ENCODE data around the gene ZNF714.

Gene ZNF714

GRCh38 chr19:21101521-21102242 lies 19.7 kb downstream of the ZNF714 start:
- no peaks in the 10 kb centered on the region for H3K27me3 ChIP-seq (ENCODE audit: control insufficient read depth, insufficient read depth, low read length)
- no peaks in the 10 kb centered on the region for H3K9me3 ChIP-seq (ENCODE audit: control insufficient read depth, insufficient read depth, low read length)
- H3K4me3 ChIP-seq (ENCODE audit: low read depth, low read length), result no peak overlapping the region
- peaks cover 89% of the 10 kb centered on the region for H3K36me3 ChIP-seq (ENCODE audit: control insufficient read depth, insufficient read depth, low read length)
- H3K4me1 ChIP-seq (ENCODE audit: control insufficient read depth, insufficient read depth, low read length), result no peaks in the 10 kb centered on the region
- H3K27ac ChIP-seq (ENCODE audit: low read depth, low read length), result no peak overlapping the region
- H3K9ac ChIP-seq (ENCODE audit: low read depth, low read length), result no peak overlapping the region

- Histone ChIP-seq H3K36me3 (ENCODE audit: control insufficient read depth, insufficient read depth, low read length) (peaks cover 62% of the 10 kb centered on the region), H3K4me3 (ENCODE audit: low read depth, low read length) (no peak overlapping the region), H3K4me1 (ENCODE audit: control insufficient read depth, insufficient read depth, low read length) (no peaks in the 10 kb centered on the region), H3K9me3 (ENCODE audit: control insufficient read depth, insufficient read depth, low read length) (no peaks in the 10 kb centered on the region), H3K9ac (ENCODE audit: low read depth, low read length) (no peak overlapping the region), H3K27ac (ENCODE audit: low read depth, low read length) (no peak overlapping the region), H3K27me3 (ENCODE audit: control insufficient read depth, insufficient read depth, low read length) (no peaks in the 10 kb centered on the region)
Observed at GRCh38 chr19:21109116-21109515, 27.1 kb downstream of the ZNF714 start.

- H3K9me3 ChIP-seq (ENCODE audit: control insufficient read depth, insufficient read depth, low read length), result no peaks in the 10 kb centered on the region; the same call in 1 of the 2 replicates
- H3K27ac ChIP-seq (ENCODE audit: low read depth, low read length), result no peak overlapping the region
- H3K36me3 ChIP-seq (ENCODE audit: control insufficient read depth, insufficient read depth, low read length), result peaks cover 60% of the 10 kb centered on the region
Observed at GRCh38 chr19:21110183-21110582, 28.2 kb downstream of the ZNF714 start.

GRCh38 chr19:21115430-21115829 lies 33.4 kb downstream of the ZNF714 start:
- Histone ChIP-seq H3K9me3 (ENCODE audit: control insufficient read depth, insufficient read depth, low read length) (no peaks in the 10 kb centered on the region; the same call in 1 of the 2 replicates), H3K4me3 (ENCODE audit: low read depth, low read length) (no peak overlapping the region)

More at GRCh38 chr19:21110183-21110582, 28.2 kb downstream of the ZNF714 start:
- no peaks in the 10 kb centered on the region for H3K4me1 ChIP-seq (ENCODE audit: control insufficient read depth, insufficient read depth, low read length)
- H3K27me3 ChIP-seq (ENCODE audit: control insufficient read depth, insufficient read depth, low read length), result no peaks in the 10 kb centered on the region
- no peak overlapping the region for H3K4me3 ChIP-seq (ENCODE audit: low read depth, low read length)
- no peak overlapping the region for H3K9ac ChIP-seq (ENCODE audit: low read depth, low read length)

DNA sequence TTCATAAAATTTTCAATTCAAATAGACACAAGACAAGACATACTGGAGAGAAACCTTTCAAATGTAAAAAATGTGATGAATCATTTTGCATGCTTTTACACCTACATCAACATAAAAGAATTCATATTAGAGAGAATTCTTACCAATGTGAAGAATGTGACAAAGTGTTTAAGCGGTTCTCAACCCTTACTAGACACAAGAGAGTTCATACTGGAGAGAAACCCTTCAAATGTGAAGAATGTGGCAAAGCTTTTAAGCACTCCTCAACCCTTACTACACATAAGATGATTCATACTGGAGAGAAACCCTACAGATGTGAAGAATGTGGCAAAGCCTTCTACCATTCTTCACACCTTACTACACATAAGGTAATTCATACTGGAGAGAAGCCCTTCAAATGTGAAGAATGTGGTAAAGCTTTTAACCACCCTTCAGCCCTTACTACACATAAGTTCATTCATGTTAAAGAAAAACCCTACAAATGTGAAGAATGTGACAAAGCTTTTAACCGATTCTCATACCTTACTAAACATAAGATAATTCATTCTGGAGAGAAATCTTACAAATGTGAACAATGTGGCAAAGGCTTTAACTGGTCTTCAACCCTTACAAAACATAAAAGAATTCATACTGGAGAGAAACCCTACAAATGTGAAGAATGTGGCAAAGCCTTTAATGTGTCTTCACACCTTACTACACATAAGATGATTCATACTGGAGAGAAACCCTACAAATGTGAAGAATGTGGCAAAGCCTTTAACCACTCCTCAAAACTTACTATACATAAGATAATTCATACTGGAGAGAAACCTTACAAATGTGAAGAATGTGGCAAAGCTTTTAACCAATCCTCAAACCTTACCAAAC lies 35.3 kb downstream of the ZNF714 start:
- H3K9me3 ChIP-seq (ENCODE audit: control insufficient read depth, insufficient read depth, low read length), result no peaks in the 10 kb centered on the region; the same call in 1 of the 2 replicates
- H3K9ac ChIP-seq (ENCODE audit: low read depth, low read length), result no peak overlapping the region
- H3K36me3 ChIP-seq (ENCODE audit: control insufficient read depth, insufficient read depth, low read length), result peaks cover 67% of the 10 kb centered on the region
- H3K4me1 ChIP-seq (ENCODE audit: control insufficient read depth, insufficient read depth, low read length), result no peaks in the 10 kb centered on the region
- no peaks in the 10 kb centered on the region for H3K27me3 ChIP-seq (ENCODE audit: control insufficient read depth, insufficient read depth, low read length)
- no peak overlapping the region for H3K4me3 ChIP-seq (ENCODE audit: low read depth, low read length)
- no peak overlapping the region for H3K27ac ChIP-seq (ENCODE audit: low read depth, low read length)

More at GRCh38 chr19:21115430-21115829, 33.4 kb downstream of the ZNF714 start:
- no peaks in the 10 kb centered on the region for H3K4me1 ChIP-seq (ENCODE audit: control insufficient read depth, insufficient read depth, low read length)
- no peak overlapping the region for H3K27ac ChIP-seq (ENCODE audit: low read depth, low read length)
- H3K36me3 ChIP-seq (ENCODE audit: control insufficient read depth, insufficient read depth, low read length), result peaks cover 62% of the 10 kb centered on the region
- H3K27me3 ChIP-seq (ENCODE audit: control insufficient read depth, insufficient read depth, low read length), result no peaks in the 10 kb centered on the region
- H3K9ac ChIP-seq (ENCODE audit: low read depth, low read length), result no peak overlapping the region

DNA sequence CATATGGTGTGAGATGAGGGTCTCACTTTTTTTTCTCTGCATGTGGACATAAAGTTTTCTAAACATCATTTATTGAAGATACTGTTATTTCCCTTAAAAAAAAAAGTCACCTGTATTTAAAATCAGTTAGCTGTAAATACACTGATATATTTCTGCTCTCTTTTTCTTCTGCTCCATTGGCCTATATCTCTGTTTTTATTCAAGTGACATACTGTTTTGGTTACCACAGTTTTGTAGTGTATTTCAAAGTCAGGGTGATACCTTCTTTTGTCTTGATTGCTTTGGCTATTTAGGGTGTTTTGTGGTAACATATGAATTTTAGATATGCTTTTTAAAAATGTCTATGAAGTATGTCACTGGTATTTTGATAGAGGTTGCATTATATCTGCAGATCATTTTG lies 44.1 kb downstream of the ZNF714 start:
- Histone ChIP-seq H3K9ac (ENCODE audit: low read depth, low read length) (no peak overlapping the region), H3K9me3 (ENCODE audit: control insufficient read depth, insufficient read depth, low read length) (no peaks in the 10 kb centered on the region)

GRCh38 chr19:21127001-21127400 lies 45.0 kb downstream of the ZNF714 start:
- Histone ChIP-seq H3K9ac (ENCODE audit: low read depth, low read length) (no peak overlapping the region), H3K4me3 (ENCODE audit: low read depth, low read length) (no peak overlapping the region), H3K4me1 (ENCODE audit: control insufficient read depth, insufficient read depth, low read length) (peaks cover 9% of the 10 kb centered on the region; the same call in 1 of the 2 replicates), H3K27me3 (ENCODE audit: control insufficient read depth, insufficient read depth, low read length) (no peaks in the 10 kb centered on the region), H3K9me3 (ENCODE audit: control insufficient read depth, insufficient read depth, low read length) (no peaks in the 10 kb centered on the region), H3K27ac (ENCODE audit: low read depth, low read length) (no peak overlapping the region), H3K36me3 (ENCODE audit: control insufficient read depth, insufficient read depth, low read length) (peaks cover 8% of the 10 kb centered on the region; the same call in 1 of the 2 replicates)

More for the DNA sequence above, 44.1 kb downstream of the ZNF714 start:
- Histone ChIP-seq H3K4me1 (ENCODE audit: control insufficient read depth, insufficient read depth, low read length) (peaks cover 9% of the 10 kb centered on the region; the same call in 1 of the 2 replicates), H3K4me3 (ENCODE audit: low read depth, low read length) (no peak overlapping the region), H3K27me3 (ENCODE audit: control insufficient read depth, insufficient read depth, low read length) (no peaks in the 10 kb centered on the region), H3K36me3 (ENCODE audit: control insufficient read depth, insufficient read depth, low read length) (peaks cover 8% of the 10 kb centered on the region; the same call in 1 of the 2 replicates), H3K27ac (ENCODE audit: low read depth, low read length) (no peak overlapping the region)

DNA sequence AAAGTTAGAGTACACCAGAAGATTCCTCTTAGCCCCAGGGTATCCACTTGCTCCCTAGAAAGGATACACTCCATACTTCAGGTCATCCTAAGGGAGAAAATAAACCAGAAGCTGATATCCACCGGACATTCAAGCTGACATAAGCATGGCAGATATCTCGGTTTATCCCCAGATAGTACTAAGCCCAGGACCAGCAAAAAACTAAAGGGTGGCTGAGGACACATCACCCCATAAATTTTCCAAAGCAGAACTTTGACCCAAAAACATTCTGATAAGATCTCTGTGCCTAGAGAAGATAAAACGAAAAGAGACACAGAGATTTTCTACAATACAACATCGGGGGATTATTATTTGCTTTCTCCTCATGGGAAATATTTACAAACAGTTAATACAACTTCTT lies 45.9 kb downstream of the ZNF714 start:
- no peaks in the 10 kb centered on the region for H3K36me3 ChIP-seq (ENCODE audit: control insufficient read depth, insufficient read depth, low read length)
- no peaks in the 10 kb centered on the region for H3K9me3 ChIP-seq (ENCODE audit: control insufficient read depth, insufficient read depth, low read length)
- H3K4me1 ChIP-seq (ENCODE audit: control insufficient read depth, insufficient read depth, low read length), result peaks cover 9% of the 10 kb centered on the region; the same call in 1 of the 2 replicates
- H3K9ac ChIP-seq (ENCODE audit: low read depth, low read length), result no peak overlapping the region
- no peak overlapping the region for H3K27ac ChIP-seq (ENCODE audit: low read depth, low read length)
- H3K4me3 ChIP-seq (ENCODE audit: low read depth, low read length), result no peak overlapping the region
- no peaks in the 10 kb centered on the region for H3K27me3 ChIP-seq (ENCODE audit: control insufficient read depth, insufficient read depth, low read length)

DNA sequence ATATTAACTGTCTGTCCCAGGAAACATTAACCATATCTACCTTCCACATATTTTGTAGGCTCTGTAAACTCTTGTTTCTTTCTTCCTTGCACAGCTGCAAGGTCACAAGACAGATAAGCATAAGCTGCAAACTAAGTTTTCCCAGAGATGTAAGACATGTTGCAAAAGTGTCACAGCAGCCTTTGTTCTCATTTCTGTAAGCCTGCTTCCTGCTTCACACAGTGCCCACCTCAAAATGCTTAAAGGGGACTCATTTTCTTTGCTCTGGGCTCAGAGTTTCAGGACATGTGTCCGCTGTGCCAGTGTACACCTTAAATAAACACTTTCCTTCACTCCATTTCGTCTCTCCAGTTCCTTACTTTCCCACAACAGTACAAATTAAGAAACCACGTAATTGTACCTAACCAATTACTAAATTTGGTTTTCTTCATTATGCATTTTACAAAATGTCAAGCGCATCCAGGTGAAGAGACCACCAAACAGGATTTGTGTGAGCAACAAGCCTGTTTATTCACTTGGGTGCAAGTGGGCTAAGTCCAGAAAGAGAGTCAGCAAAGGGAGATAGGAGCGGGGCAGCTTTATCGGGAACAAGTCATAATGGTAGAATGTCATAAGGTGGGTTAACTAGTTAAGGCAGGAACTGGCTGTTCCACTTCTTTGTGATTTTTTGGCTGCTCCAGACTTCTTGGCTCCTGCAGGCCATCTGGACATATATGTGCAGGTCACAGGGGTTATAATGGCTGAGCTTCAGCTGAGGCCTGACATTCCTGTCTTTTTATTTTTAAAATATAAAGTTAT lies 47.1 kb downstream of the ZNF714 start:
- Histone ChIP-seq H3K9ac (ENCODE audit: low read depth, low read length) (no peak overlapping the region), H3K27me3 (ENCODE audit: control insufficient read depth, insufficient read depth, low read length) (no peaks in the 10 kb centered on the region), H3K36me3 (ENCODE audit: control insufficient read depth, insufficient read depth, low read length) (no peaks in the 10 kb centered on the region), H3K9me3 (ENCODE audit: control insufficient read depth, insufficient read depth, low read length) (no peaks in the 10 kb centered on the region), H3K27ac (ENCODE audit: low read depth, low read length) (peak overlapping the region; percentile 54), H3K4me3 (ENCODE audit: low read depth, low read length) (no peak overlapping the region), H3K4me1 (ENCODE audit: control insufficient read depth, insufficient read depth, low read length) (peaks cover 9% of the 10 kb centered on the region; the same call in 1 of the 2 replicates)

DNA sequence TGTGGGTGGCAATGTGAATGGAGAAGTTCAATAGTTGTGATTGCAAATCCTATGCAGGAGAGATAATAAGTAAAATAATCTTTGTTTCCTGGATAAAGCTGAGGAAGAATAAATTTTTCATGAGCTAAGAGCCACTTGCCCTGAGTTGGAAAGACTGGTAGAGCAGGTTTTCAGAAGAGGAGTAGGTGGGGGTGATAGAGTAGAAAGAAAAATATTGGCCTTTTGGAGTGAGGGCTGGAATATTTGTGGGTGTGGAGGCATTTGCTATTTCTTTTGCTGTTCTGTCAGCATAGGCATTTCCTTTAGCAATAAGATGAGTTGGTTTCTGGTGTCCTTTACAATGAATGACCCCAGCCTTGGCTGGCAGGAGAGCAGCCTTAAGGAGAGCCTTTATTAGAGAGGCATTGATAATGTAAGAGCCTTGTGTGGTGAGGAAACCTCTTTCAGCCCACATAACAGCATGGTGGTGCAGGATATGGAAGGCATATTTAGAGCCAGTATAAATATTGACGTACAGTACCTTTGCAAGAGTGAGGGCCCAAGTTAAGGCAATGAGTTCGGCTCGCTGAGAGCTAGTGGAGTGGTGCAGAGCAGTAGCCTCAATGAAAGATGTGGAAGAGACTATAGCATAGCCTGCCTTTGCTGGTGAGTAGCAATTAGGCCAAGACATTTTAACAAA lies 48.2 kb downstream of the ZNF714 start:
- Histone ChIP-seq H3K9me3 (ENCODE audit: control insufficient read depth, insufficient read depth, low read length) (no peaks in the 10 kb centered on the region), H3K9ac (ENCODE audit: low read depth, low read length) (no peak overlapping the region), H3K36me3 (ENCODE audit: control insufficient read depth, insufficient read depth, low read length) (no peaks in the 10 kb centered on the region), H3K4me3 (ENCODE audit: low read depth, low read length) (no peak overlapping the region), H3K4me1 (ENCODE audit: control insufficient read depth, insufficient read depth, low read length) (peaks cover 9% of the 10 kb centered on the region; the same call in 1 of the 2 replicates), H3K27me3 (ENCODE audit: control insufficient read depth, insufficient read depth, low read length) (no peaks in the 10 kb centered on the region), H3K27ac (ENCODE audit: low read depth, low read length) (no peak overlapping the region)

Data from HUES48 (cell line).